HepG2 (cell line): ENCODE data around the gene PBX1. TPM values are rescaled to one million over a fixed set of nuclear protein-coding genes. Genes with fewer than 3 reads are reported as not detected.

ENCODE experiments used
- ATAC-seq: fragments of 200-7000 bp; cut with Tn5 transposase; 3 replicates; pipeline ENCODE4 v1.9.1; 2020; ENCODE audit warnings: mild to moderate bottlenecking, moderate library complexity
- BruUV-seq: library from RNA; stranded (reverse); fragments of 400-500 nt; replicated peaks from 2 replicates; lab custom pipeline; 2021; lab: Mats Ljungman, UMichigan
- CTCF ChIA-PET: fragments of 300-600 bp; formaldehyde crosslinking; extraction: SDS; loops from one replicate; lab custom pipeline; 2021; ENCODE audit warnings: low total read pairs, inconsistent platforms, low intra/inter-chr PET ratio; lab: Yijun Ruan, JAX
- POLR2A ChIA-PET: fragments of 350-600 bp; sonication (Branson Sonifier 250); formaldehyde crosslinking; loops from one replicate; lab custom pipeline; 2020; ENCODE audit warnings: antibody characterized with exemption, inconsistent platforms; lab: Yijun Ruan, JAX
- DNase-seq: peaks from one replicate; pipeline ENCODE4 v3.0.0-alpha.2; 2015; ENCODE audit warnings: low spot score
- FAIRE-seq: peaks from 3 replicates; lab custom pipeline; 2011; peaks lifted over from hg19 to GRCh38; lab: Jason Lieb, UNC
- H2AFZ ChIP-seq: one replicate; pipeline ENCODE4 v1.6.1; 2011; ENCODE audit warnings: low read length, inconsistent platforms
- H3K27ac ChIP-seq: fragments of 300-600 bp; 3 replicates; pipeline ENCODE4 v1.8.0; 2011; ENCODE audit warnings: mixed run types, mild to moderate bottlenecking, mixed read lengths, low read length, inconsistent platforms; ENCODE audit not compliant: insufficient read depth; ENCODE audit errors: extremely low read length
- H3K27me3 ChIP-seq, 2 experiments: fragments of 200-600 bp in 1 of 2; 2 replicates in 1 of 2; 3 replicates in 1 of 2; pipeline versions ENCODE4 v1.6.0 to v1.8.0; 2011; ENCODE audit warnings: low read length in 2 of 2, mild to moderate bottlenecking in 2 of 2, moderate library complexity in 2 of 2, inconsistent platforms in 1 of 2; ENCODE audit not compliant: insufficient read depth in 2 of 2, control insufficient read depth in 1 of 2
- H3K36me3 ChIP-seq, 2 experiments: fragments of 200-600 bp in 1 of 2; replicated peaks in 1 of 2; 2 replicates in 1 of 2; 3 replicates in 1 of 2; pipeline versions ENCODE4 v1.5.1 to v1.8.0; 2011; ENCODE audit warnings: low read length in 2 of 2, inconsistent platforms in 1 of 2; ENCODE audit not compliant: insufficient read depth in 2 of 2, control insufficient read depth in 1 of 2
- H3K4me1 ChIP-seq: 2 replicates; pipeline ENCODE4 v1.5.1; 2012; ENCODE audit warnings: low read length, inconsistent platforms; ENCODE audit not compliant: insufficient read depth
- H3K4me2 ChIP-seq: 2 replicates; pipeline ENCODE4 v1.6.0; 2011; ENCODE audit warnings: low read depth, low read length, inconsistent platforms
- H3K4me3 ChIP-seq, 3 experiments: fragments of 200-600 bp in 1 of 3; sonication (generic), shearing (Covaris generic) in 1 of 3; replicated peaks in 1 of 3; 2 replicates each; pipeline ENCODE4 v1.5.1; 2011 to 2016; ENCODE audit warnings: low read length in 3 of 3, inconsistent platforms in 2 of 3, low read depth in 2 of 3, mild to moderate bottlenecking in 2 of 3, control low read depth in 1 of 3, mixed read lengths in 1 of 3; ENCODE audit not compliant: insufficient read depth in 1 of 3
- H3K79me2 ChIP-seq: one replicate; pipeline ENCODE4 v1.6.1; 2011; ENCODE audit warnings: low read length, inconsistent platforms; ENCODE audit not compliant: insufficient read depth
- H3K9ac ChIP-seq: 2 replicates; pipeline ENCODE4 v1.6.0; 2011; ENCODE audit warnings: mild to moderate bottlenecking, low read depth, low read length, inconsistent platforms; ENCODE audit not compliant: insufficient read depth
- H3K9me3 ChIP-seq: 2 replicates; pipeline ENCODE4 v1.5.1; 2012; ENCODE audit warnings: mild to moderate bottlenecking, low read length
- H4K20me1 ChIP-seq: 2 replicates; pipeline ENCODE4 v1.6.0; 2011; ENCODE audit warnings: inconsistent platforms, mild to moderate bottlenecking, low read length, moderate library complexity; ENCODE audit not compliant: insufficient read depth
- CENPX ChIP-seq: sonication (generic); formaldehyde crosslinking; IDR thresholded peaks from 2 replicates; pipeline ENCODE4 v1.9.0; 2021; ENCODE audit warnings: mild to moderate bottlenecking, missing genetic modification reagents, moderate library complexity
- KLF11 ChIP-seq: IDR thresholded peaks from 2 replicates; pipeline ENCODE4 v1.6.1; 2016; ENCODE audit warnings: missing compliant biosample characterization
- THYN1 ChIP-seq: sonication (generic); formaldehyde crosslinking; IDR thresholded peaks from 2 replicates; pipeline ENCODE4 v1.8.1; 2023; ENCODE audit warnings: low read depth, mild to moderate bottlenecking, moderate library complexity, missing genetic modification reagents, borderline replicate concordance
- TSC22D2 ChIP-seq: sonication (generic); formaldehyde crosslinking; IDR thresholded peaks from 2 replicates; pipeline ENCODE4 v1.5.1; 2020; ENCODE audit warnings: missing genetic modification reagents, mild to moderate bottlenecking, borderline replicate concordance
- ZBTB21 ChIP-seq: sonication (generic); formaldehyde crosslinking; IDR thresholded peaks from 2 replicates; pipeline ENCODE4 v1.4.0; 2020; ENCODE audit warnings: missing genetic modification reagents
- ZNF552 ChIP-seq: sonication (generic); formaldehyde crosslinking; IDR thresholded peaks from 2 replicates; pipeline ENCODE4 v1.9.0; 2022; ENCODE audit warnings: missing genetic modification reagents, mild to moderate bottlenecking, borderline replicate concordance
- ZNF614 ChIP-seq: IDR thresholded peaks from 2 replicates; pipeline ENCODE4 v1.6.1; 2018; ENCODE audit warnings: missing biosample characterization, missing genetic modification reagents, inconsistent platforms, borderline replicate concordance
- ZSCAN30 ChIP-seq: sonication (generic); formaldehyde crosslinking; IDR thresholded peaks from 2 replicates; pipeline ENCODE4 v1.5.0; 2020; ENCODE audit warnings: mild to moderate bottlenecking, missing genetic modification reagents
- ZSCAN9 ChIP-seq: IDR thresholded peaks from 2 replicates; pipeline ENCODE4 v1.6.1; 2016; ENCODE audit warnings: borderline replicate concordance
- WGBS: methylation state at CpG from one replicate; pipeline ENCODE4 v1.1.6; 2017; ENCODE audit warnings: low lambda C conversion rate; 5-methylcytosine and 5-hydroxymethylcytosine counted together
- in situ Hi-C: cut with HindIII; loops from 2 replicates; pipeline ENCODE4 v1.10.0; 2017; ENCODE audit warnings: low pct_unique_long_range_greater_than_20kb; ENCODE audit not compliant: extremely low pct_ligation_motif_present
- intact Hi-C: fragments of 100-400 bp; cut with micrococcal nuclease; formaldehyde crosslinking; loops from one replicate; pipeline ENCODE4 v1.10.0; 2022; ENCODE audit not compliant: unreplicated experiment
- polyA plus RNA-seq, 8 experiments: library from polyadenylated mRNA; depleted of rRNA in 3 of 8; stranded (reverse) in 7 of 8; unstranded in 1 of 8; fragments of >200 nt; fragmentation: Illumina TruSeq in 4 of 8; extraction: Trizol in 4 of 8; gene quantifications; 2 replicates each; pipeline versions ENCODE4 v1.2.1 to v1.2.3, GENCODE V29; 2011 to 2016; ENCODE audit warnings: low read depth in 4 of 8, missing spikeins in 1 of 8, mixed read lengths in 1 of 8; ENCODE audit not compliant: insufficient read depth in 1 of 8
- total RNA-seq, 5 experiments: library from RNA; depleted of rRNA; stranded (reverse); fragments of >200 nt; fragmentation: Illumina TruSeq; extraction: Trizol; gene quantifications; 2 replicates each; pipeline ENCODE4 v1.2.3, GENCODE V29; 2016; ENCODE audit warnings: low read depth in 1 of 5
- TF ChIP-seq, protein P1 (sequence below): sonication (generic); formaldehyde crosslinking; IDR thresholded peaks from 2 replicates; pipeline ENCODE4 v1.4.0; 2020; ENCODE audit warnings: mild to moderate bottlenecking, missing genetic modification reagents
- TF ChIP-seq, protein P2 (sequence below): sonication (generic); formaldehyde crosslinking; IDR thresholded peaks from 2 replicates; pipeline ENCODE4 v1.4.0; 2020; ENCODE audit warnings: missing genetic modification reagents, mild to moderate bottlenecking, borderline replicate concordance
- TF ChIP-seq, protein P3 (sequence below): sonication (generic); formaldehyde crosslinking; IDR thresholded peaks from 2 replicates; pipeline ENCODE4 v1.5.0; 2020; ENCODE audit warnings: mild to moderate bottlenecking, missing genetic modification reagents
- TF ChIP-seq, protein P4 (sequence below), 2 experiments: sonication (generic) in 1 of 2; formaldehyde crosslinking in 1 of 2; IDR thresholded peaks; 2 replicates each; pipeline versions ENCODE4 v1.4.0 to v1.6.1; 2018 to 2020; ENCODE audit warnings: missing genetic modification reagents in 2 of 2, borderline replicate concordance in 1 of 2, low read depth in 1 of 2, mild to moderate bottlenecking in 1 of 2, missing biosample characterization in 1 of 2

PBX1 gene
- total and polyA plus RNA-seq, 2 of the 13 experiments (the other 11 are each of a cell fraction or from before 2014, with no cell fraction given) = 0.24 TPM; not detected in 1

DNA sequence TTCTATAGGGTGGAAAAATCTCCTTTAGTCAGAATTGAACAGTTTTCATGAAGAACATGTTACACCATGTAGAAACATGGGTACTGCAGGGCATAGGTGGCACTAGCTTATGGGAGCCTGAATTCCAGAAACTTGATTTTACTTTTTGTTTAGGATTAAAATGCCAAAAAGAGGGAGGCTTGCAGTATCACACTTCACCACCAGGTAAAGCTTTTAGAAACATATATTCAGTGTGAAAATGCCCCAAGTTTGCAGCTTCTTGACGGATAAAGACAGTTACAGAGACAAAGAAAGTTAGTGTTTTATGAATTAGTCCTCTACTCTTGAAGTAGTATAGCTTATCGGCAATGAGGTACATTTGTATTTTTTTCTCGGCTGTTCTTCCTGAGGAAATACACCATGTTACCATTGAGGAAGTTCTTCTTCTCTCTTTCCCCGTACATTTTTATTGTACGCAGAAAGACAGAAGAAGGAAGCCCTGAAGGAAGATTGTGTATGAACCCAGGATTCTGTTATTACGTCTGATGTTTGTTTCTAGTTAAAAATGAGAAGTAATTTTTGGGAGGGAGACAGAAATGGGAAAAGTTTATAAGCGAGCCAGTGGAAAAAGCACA, 66.1 kb downstream of the PBX1 start:
- H3K79me2 ChIP-seq = no peaks in the 10 kb centered on the region
- 56% methylated on average over 7 of the region's 7 CpGs for WGBS
- H3K27me3 ChIP-seq = no peaks in the 10 kb centered on the region
- no peaks in the 10 kb centered on the region for H3K36me3 ChIP-seq
- in situ Hi-C loops (no loop called here), intact Hi-C loops (no loop called here)
- no peaks in the 10 kb centered on the region for H4K20me1 ChIP-seq
- no peak overlapping the region for H2AFZ ChIP-seq
- H3K4me1 ChIP-seq = no peaks in the 10 kb centered on the region
- ChIA-PET POLR2A (no interaction called here), CTCF (no interaction called here)
- no peak overlapping the region for H3K9ac ChIP-seq
- no TSS peak for BruUV-seq
- no peak for DNase-seq
- no peak overlapping the region for H3K4me2 ChIP-seq
- H3K9me3 ChIP-seq = no peaks in the 10 kb centered on the region
- no peak overlapping the region for H3K27ac ChIP-seq
- no peak for ATAC-seq
- FAIRE-seq = no peak
- no peak overlapping the region for H3K4me3 ChIP-seq
- no peak for TF ChIP-seq ZNF552 (CRISPR knock-in tag)
- TF ChIP-seq ZNF614 (CRISPR knock-in tag) = no peak
- TF ChIP-seq, protein P1, sequence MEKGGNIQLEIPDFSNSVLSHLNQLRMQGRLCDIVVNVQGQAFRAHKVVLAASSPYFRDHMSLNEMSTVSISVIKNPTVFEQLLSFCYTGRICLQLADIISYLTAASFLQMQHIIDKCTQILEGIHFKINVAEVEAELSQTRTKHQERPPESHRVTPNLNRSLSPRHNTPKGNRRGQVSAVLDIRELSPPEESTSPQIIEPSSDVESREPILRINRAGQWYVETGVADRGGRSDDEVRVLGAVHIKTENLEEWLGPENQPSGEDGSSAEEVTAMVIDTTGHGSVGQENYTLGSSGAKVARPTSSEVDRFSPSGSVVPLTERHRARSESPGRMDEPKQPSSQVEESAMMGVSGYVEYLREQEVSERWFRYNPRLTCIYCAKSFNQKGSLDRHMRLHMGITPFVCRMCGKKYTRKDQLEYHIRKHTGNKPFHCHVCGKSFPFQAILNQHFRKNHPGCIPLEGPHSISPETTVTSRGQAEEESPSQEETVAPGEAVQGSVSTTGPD (CRISPR knock-in tag) = no peak
- no peak for TF ChIP-seq ZSCAN9 (CRISPR knock-in tag)
- no peak for TF ChIP-seq TSC22D2 (CRISPR knock-in tag)
- no peak for TF ChIP-seq THYN1
- TF ChIP-seq, protein P2, sequence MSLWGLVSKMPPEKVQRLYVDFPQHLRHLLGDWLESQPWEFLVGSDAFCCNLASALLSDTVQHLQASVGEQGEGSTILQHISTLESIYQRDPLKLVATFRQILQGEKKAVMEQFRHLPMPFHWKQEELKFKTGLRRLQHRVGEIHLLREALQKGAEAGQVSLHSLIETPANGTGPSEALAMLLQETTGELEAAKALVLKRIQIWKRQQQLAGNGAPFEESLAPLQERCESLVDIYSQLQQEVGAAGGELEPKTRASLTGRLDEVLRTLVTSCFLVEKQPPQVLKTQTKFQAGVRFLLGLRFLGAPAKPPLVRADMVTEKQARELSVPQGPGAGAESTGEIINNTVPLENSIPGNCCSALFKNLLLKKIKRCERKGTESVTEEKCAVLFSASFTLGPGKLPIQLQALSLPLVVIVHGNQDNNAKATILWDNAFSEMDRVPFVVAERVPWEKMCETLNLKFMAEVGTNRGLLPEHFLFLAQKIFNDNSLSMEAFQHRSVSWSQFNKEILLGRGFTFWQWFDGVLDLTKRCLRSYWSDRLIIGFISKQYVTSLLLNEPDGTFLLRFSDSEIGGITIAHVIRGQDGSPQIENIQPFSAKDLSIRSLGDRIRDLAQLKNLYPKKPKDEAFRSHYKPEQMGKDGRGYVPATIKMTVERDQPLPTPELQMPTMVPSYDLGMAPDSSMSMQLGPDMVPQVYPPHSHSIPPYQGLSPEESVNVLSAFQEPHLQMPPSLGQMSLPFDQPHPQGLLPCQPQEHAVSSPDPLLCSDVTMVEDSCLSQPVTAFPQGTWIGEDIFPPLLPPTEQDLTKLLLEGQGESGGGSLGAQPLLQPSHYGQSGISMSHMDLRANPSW (CRISPR knock-in tag) = no peak
- TF ChIP-seq, protein P3, sequence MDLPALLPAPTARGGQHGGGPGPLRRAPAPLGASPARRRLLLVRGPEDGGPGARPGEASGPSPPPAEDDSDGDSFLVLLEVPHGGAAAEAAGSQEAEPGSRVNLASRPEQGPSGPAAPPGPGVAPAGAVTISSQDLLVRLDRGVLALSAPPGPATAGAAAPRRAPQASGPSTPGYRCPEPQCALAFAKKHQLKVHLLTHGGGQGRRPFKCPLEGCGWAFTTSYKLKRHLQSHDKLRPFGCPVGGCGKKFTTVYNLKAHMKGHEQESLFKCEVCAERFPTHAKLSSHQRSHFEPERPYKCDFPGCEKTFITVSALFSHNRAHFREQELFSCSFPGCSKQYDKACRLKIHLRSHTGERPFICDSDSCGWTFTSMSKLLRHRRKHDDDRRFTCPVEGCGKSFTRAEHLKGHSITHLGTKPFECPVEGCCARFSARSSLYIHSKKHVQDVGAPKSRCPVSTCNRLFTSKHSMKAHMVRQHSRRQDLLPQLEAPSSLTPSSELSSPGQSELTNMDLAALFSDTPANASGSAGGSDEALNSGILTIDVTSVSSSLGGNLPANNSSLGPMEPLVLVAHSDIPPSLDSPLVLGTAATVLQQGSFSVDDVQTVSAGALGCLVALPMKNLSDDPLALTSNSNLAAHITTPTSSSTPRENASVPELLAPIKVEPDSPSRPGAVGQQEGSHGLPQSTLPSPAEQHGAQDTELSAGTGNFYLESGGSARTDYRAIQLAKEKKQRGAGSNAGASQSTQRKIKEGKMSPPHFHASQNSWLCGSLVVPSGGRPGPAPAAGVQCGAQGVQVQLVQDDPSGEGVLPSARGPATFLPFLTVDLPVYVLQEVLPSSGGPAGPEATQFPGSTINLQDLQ (CRISPR knock-in tag) = no peak
- TF ChIP-seq, protein P4, sequence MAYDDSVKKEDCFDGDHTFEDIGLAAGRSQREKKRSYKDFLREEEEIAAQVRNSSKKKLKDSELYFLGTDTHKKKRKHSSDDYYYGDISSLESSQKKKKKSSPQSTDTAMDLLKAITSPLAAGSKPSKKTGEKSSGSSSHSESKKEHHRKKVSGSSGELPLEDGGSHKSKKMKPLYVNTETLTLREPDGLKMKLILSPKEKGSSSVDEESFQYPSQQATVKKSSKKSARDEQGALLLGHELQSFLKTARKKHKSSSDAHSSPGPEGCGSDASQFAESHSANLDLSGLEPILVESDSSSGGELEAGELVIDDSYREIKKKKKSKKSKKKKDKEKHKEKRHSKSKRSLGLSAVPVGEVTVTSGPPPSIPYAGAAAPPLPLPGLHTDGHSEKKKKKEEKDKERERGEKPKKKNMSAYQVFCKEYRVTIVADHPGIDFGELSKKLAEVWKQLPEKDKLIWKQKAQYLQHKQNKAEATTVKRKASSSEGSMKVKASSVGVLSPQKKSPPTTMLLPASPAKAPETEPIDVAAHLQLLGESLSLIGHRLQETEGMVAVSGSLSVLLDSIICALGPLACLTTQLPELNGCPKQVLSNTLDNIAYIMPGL (CRISPR knock-in tag; IDR thresholded peaks at IDR 0.05; ENCODE audit: borderline replicate concordance in 1 of 2, low read depth in 1 of 2) = no peak
- no peak for TF ChIP-seq CENPX (CRISPR knock-in tag)
- no peak for TF ChIP-seq ZBTB21 (CRISPR knock-in tag)
- no peak for TF ChIP-seq KLF11 (CRISPR knock-in tag)
- no peak for TF ChIP-seq ZSCAN30
